Suprapubic skin (tissue), 3 donors: ENCODE results near the gene THUMPD3.

Experiments used
- POLR2A ChIP-seq, 2 donors: fragments of 450-650 bp; IDR thresholded peaks; one replicate each; pipeline ENCODE4 v1.6.1; 2017; ENCODE audit warnings: antibody characterized with exemption in 2 of 2, mild to moderate bottlenecking in 2 of 2, moderate library complexity in 2 of 2
- TF ChIP-seq, protein P1 (sequence below), 2 donors: fragments of 200-600 bp in 1 of 2; fragments of 450-650 bp in 1 of 2; sonication (generic) in 1 of 2; IDR thresholded peaks; one replicate each; pipeline ENCODE4 v1.5.1; 2016 to 2019; ENCODE audit warnings: antibody characterized with exemption in 2 of 2, mild to moderate bottlenecking in 1 of 2, moderate library complexity in 1 of 2

DNA sequence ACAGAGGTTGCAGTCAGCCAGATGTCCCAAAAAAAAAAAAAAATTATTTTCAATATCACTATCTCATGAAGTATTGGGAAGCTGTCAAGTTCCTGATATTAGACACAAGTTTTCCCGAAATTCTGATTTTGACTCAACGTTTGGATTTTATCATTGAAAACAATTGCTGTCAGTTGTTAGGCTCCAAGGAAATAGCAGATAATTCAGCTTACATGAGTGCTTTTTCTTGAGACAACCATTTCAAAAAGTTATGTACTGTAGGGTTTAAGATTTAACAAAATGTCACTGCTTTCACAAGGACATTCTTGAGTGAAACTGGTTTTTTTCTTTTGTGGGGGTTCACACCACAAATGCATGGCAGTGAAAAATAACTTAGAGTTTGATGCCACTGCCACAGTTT lies 25.3 kb downstream of the THUMPD3 start:
- TF ChIP-seq, protein P1, sequence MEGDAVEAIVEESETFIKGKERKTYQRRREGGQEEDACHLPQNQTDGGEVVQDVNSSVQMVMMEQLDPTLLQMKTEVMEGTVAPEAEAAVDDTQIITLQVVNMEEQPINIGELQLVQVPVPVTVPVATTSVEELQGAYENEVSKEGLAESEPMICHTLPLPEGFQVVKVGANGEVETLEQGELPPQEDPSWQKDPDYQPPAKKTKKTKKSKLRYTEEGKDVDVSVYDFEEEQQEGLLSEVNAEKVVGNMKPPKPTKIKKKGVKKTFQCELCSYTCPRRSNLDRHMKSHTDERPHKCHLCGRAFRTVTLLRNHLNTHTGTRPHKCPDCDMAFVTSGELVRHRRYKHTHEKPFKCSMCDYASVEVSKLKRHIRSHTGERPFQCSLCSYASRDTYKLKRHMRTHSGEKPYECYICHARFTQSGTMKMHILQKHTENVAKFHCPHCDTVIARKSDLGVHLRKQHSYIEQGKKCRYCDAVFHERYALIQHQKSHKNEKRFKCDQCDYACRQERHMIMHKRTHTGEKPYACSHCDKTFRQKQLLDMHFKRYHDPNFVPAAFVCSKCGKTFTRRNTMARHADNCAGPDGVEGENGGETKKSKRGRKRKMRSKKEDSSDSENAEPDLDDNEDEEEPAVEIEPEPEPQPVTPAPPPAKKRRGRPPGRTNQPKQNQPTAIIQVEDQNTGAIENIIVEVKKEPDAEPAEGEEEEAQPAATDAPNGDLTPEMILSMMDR (IDR thresholded peaks at IDR 0.05), result no peak
- TF ChIP-seq POLR2A (IDR thresholded peaks at IDR 0.05), result no peak
